Keratinocyte (primary cell): ENCODE measurements around the gene ST3GAL2. TPM values are rescaled to one million over a fixed set of nuclear protein-coding genes. Genes with fewer than 3 reads are reported as not detected.

Experiments
- DNase-seq: peaks from one replicate; pipeline ENCODE4 v3.0.0-alpha.2; 2011; ENCODE audit warnings: low read depth, missing footprints, low spot score
- FAIRE-seq: peaks from 2 replicates; lab custom pipeline; 2011; peaks lifted over from hg19 to GRCh38; lab: Jason Lieb, UNC
- H2AFZ ChIP-seq: 2 replicates; pipeline ENCODE4 v1.6.0; 2012; ENCODE audit warnings: low read length, control low read depth, inconsistent platforms; ENCODE audit not compliant: control insufficient read depth
- H3K27ac ChIP-seq: 2 replicates; pipeline ENCODE4 v1.5.1; 2011; ENCODE audit warnings: low read length; ENCODE audit not compliant: control insufficient read depth, insufficient read depth
- H3K27me3 ChIP-seq: 3 replicates; pipeline ENCODE4 v1.6.0; 2011; ENCODE audit warnings: low read length; ENCODE audit not compliant: control insufficient read depth, insufficient read depth; ENCODE audit errors: extremely low read depth
- H3K36me3 ChIP-seq, 2 experiments: 2 replicates in 1 of 2; 3 replicates in 1 of 2; pipeline ENCODE4 v1.5.1; 2011; ENCODE audit warnings: low read length in 2 of 2, mild to moderate bottlenecking in 1 of 2; ENCODE audit not compliant: control insufficient read depth in 2 of 2, insufficient read depth in 2 of 2; ENCODE audit errors: extremely low read depth in 1 of 2
- H3K4me1 ChIP-seq: 3 replicates; pipeline ENCODE4 v1.5.1; 2011; ENCODE audit warnings: low read length; ENCODE audit not compliant: control insufficient read depth, insufficient read depth; ENCODE audit errors: extremely low read depth
- H3K4me2 ChIP-seq: 3 replicates; pipeline ENCODE4 v1.6.0; 2011; ENCODE audit warnings: low read depth, low read length; ENCODE audit not compliant: control insufficient read depth, insufficient read depth; ENCODE audit errors: extremely low read depth
- H3K4me3 ChIP-seq, 3 experiments: fragments of 200-600 bp in 1 of 3; sonication (generic) in 1 of 3; 2 replicates in 2 of 3; 3 replicates in 1 of 3; pipeline ENCODE4 v1.5.1; 2011 to 2016; ENCODE audit warnings: low read length in 3 of 3, mild to moderate bottlenecking in 3 of 3, control low read depth in 2 of 3, inconsistent platforms in 1 of 3, low read depth in 1 of 3, mixed read lengths in 1 of 3, mixed run types in 1 of 3, moderate library complexity in 1 of 3; ENCODE audit not compliant: control insufficient read depth in 2 of 3, insufficient read depth in 2 of 3; ENCODE audit errors: extremely low read depth in 1 of 3
- H3K79me2 ChIP-seq: 2 replicates; pipeline ENCODE4 v1.6.0; 2012; ENCODE audit warnings: low read length; ENCODE audit not compliant: control insufficient read depth, insufficient read depth
- H3K9ac ChIP-seq: 3 replicates; pipeline ENCODE4 v1.6.0; 2011; ENCODE audit warnings: low read length; ENCODE audit not compliant: control insufficient read depth, insufficient read depth; ENCODE audit errors: extremely low read depth
- H3K9me1 ChIP-seq: 3 replicates; pipeline ENCODE4 v1.6.0; 2011; ENCODE audit warnings: low read length; ENCODE audit not compliant: control insufficient read depth, insufficient read depth; ENCODE audit errors: extremely low read depth
- H3K9me3 ChIP-seq: 2 replicates; pipeline ENCODE4 v1.5.1; 2012; ENCODE audit warnings: low read depth, low read length; ENCODE audit not compliant: control insufficient read depth
- H4K20me1 ChIP-seq: 3 replicates; pipeline ENCODE4 v1.6.0; 2011; ENCODE audit warnings: low read length; ENCODE audit not compliant: control insufficient read depth, insufficient read depth; ENCODE audit errors: extremely low read depth
- CTCF ChIP-seq, 3 experiments: IDR thresholded peaks in 1 of 3; conservative IDR thresholded peaks in 1 of 3; optimal IDR thresholded peaks in 1 of 3; 2 replicates in 2 of 3; 3 replicates in 1 of 3; pipeline versions ENCODE3 to v1.5.1; 2011; ENCODE audit warnings: low read length in 3 of 3, mild to moderate bottlenecking in 3 of 3, moderate library complexity in 2 of 3, control low read depth in 1 of 3, inconsistent platforms in 1 of 3; ENCODE audit not compliant: insufficient read depth in 2 of 3; ENCODE audit errors: extremely low read depth in 1 of 3
- EZH2 ChIP-seq: IDR thresholded peaks from one replicate; pipeline ENCODE4 v1.6.1; 2012; ENCODE audit warnings: inconsistent platforms, mild to moderate bottlenecking, low read length, moderate library complexity
- dilution Hi-C: fragments of 300-500 bp; cut with MboI; formaldehyde crosslinking; loops from one replicate; pipeline ENCODE4 v1.7.0; 2020; ENCODE audit warnings: low sequenced_read_pairs; ENCODE audit not compliant: extremely low pct_ligation_motif_present
- polyA plus RNA-seq, 5 experiments: library from polyadenylated mRNA; depleted of rRNA in 3 of 5; stranded (reverse) in 3 of 5; stranded (forward) in 1 of 5; unstranded in 1 of 5; fragments of >200 nt; gene quantifications; 1 replicate in 1 of 5; 2 replicates in 3 of 5; 3 replicates in 1 of 5; pipeline versions ENCODE4 v1.2.1 to v1.2.3, GENCODE V29; 2011 to 2012; ENCODE audit warnings: missing spikeins in 2 of 5, low read depth in 1 of 5, low replicate concordance in 1 of 5

Gene ST3GAL2
- polyA plus RNA-seq, 1 donor (not counting 4 experiments of a cell fraction or from before 2014, with no cell fraction given): 4.0 TPM

GRCh38 chr16:70381604-70382342, 57.1 kb downstream of the ST3GAL2 start:
- Histone ChIP-seq H4K20me1 (no peaks in the 10 kb centered on the region), H3K36me3 (peaks cover 2 to 9% of the 10 kb centered on the region in 2 experiments), H3K27me3 (no peaks in the 10 kb centered on the region), H3K9me1 (no peaks in the 10 kb centered on the region), H3K4me3 (peak overlapping the region; percentile 92 to 93 (median 92)), H3K9me3 (no peaks in the 10 kb centered on the region), H3K4me2 (peak overlapping the region; percentile 94), H3K27ac (peak overlapping the region; percentile 43), H3K9ac (peak overlapping the region; percentile 88), H2AFZ (peak overlapping the region; percentile 83), H3K4me1 (peaks cover 10% of the 10 kb centered on the region), H3K79me2 (peaks cover 12% of the 10 kb centered on the region)
- DNase-seq: no peak
- dilution Hi-C loops: no loop called here
- FAIRE-seq: no peak
- no peak for TF ChIP-seq CTCF (optimal IDR thresholded peaks at IDR 0.05 in 1 of 3, IDR thresholded peaks at IDR 0.05 in 1 of 3, conservative IDR thresholded peaks at IDR 0.05 in 1 of 3; ENCODE audit: extremely low read depth in 1 of 3, insufficient read depth in 2 of 3, low read length in 3 of 3)
- TF ChIP-seq EZH2: no peak

GRCh38 chr16:70380919-70381603, 57.8 kb downstream of the ST3GAL2 start:
- Histone ChIP-seq H3K27ac (peak overlapping the region; percentile 79), H3K9ac (peak overlapping the region; percentile 88), H3K9me3 (no peaks in the 10 kb centered on the region), H3K4me2 (peak overlapping the region; percentile 94), H3K4me1 (peaks cover 10% of the 10 kb centered on the region), H3K9me1 (no peaks in the 10 kb centered on the region), H3K79me2 (peaks cover 12% of the 10 kb centered on the region), H3K4me3 (peak overlapping the region; percentile 92 to 93 (median 92)), H2AFZ (peak overlapping the region; percentile 83), H4K20me1 (no peaks in the 10 kb centered on the region), H3K36me3 (peaks cover 4 to 9% of the 10 kb centered on the region in 2 experiments), H3K27me3 (no peaks in the 10 kb centered on the region)
- TF ChIP-seq CTCF (optimal IDR thresholded peaks at IDR 0.05 in 1 of 3, IDR thresholded peaks at IDR 0.05 in 1 of 3, conservative IDR thresholded peaks at IDR 0.05 in 1 of 3; ENCODE audit: extremely low read depth in 1 of 3, insufficient read depth in 2 of 3, low read length in 3 of 3): peak in 2 of 3 experiments; percentile 48 to 49
- no peak for TF ChIP-seq EZH2
- DNase-seq: peak; percentile 89
- dilution Hi-C loops: no loop called here
- FAIRE-seq: peak; percentile 23
